G401 (cell line): ENCODE measurements around the gene SREBF1. TPM values are rescaled to one million over a fixed set of nuclear protein-coding genes. Genes with fewer than 3 reads are reported as not detected.
A peak's percentile ranks its signal among the peaks of the same experiment; 100 is the strongest.

ENCODE experiments used
- DNase-seq: peaks from one replicate; pipeline ENCODE4 v3.0.0-alpha.2; 2015; ENCODE audit warnings: low spot score
- in situ Hi-C: cut with HindIII; loops from 2 replicates; pipeline ENCODE4 v1.10.0; 2016; ENCODE audit warnings: low sequenced_read_pairs, mixed read lengths
- total RNA-seq: library from RNA; depleted of rRNA; stranded (reverse); fragments of >200 nt; shearing (Covaris generic); gene quantifications from 2 replicates; pipeline ENCODE4 v1.2.3, GENCODE V29; 2014

The SREBF1 gene
- total RNA-seq, 1 experiment from 2014 or later, result 116 TPM

- DNase-seq, result no peak
- in situ Hi-C loops, result no loop called here
Measured at GRCh38 chr17:17788967-17789366, 47.8 kb downstream of the SREBF1 start.

GRCh38 chr17:17787568-17787967 lies 49.2 kb downstream of the SREBF1 start:
- no peak for DNase-seq
- in situ Hi-C loops, result no loop called here

- DNase-seq, result no peak
- in situ Hi-C loops, result no loop called here
Measured at GRCh38 chr17:17786998-17787397, 49.8 kb downstream of the SREBF1 start.

- no peak for DNase-seq
- in situ Hi-C loops, result no loop called here
Measured at GRCh38 chr17:17785407-17785806, 51.4 kb downstream of the SREBF1 start.

GRCh38 chr17:17784657-17785267 lies 52.0 kb downstream of the SREBF1 start:
- peak; percentile 40 for DNase-seq
- in situ Hi-C loops, result no loop called here

GRCh38 chr17:17783825-17784656 lies 52.7 kb downstream of the SREBF1 start:
- in situ Hi-C loops, result no loop called here
- peak; percentile 67 for DNase-seq

- in situ Hi-C loops, result no loop called here
- peak; percentile 69 for DNase-seq
Measured at GRCh38 chr17:17783116-17783824, 53.5 kb downstream of the SREBF1 start.

GRCh38 chr17:17782523-17783115 lies 54.2 kb downstream of the SREBF1 start:
- in situ Hi-C loops, result no loop called here
- DNase-seq, result peak; percentile 40

- peak; percentile 92 for DNase-seq
- in situ Hi-C loops, result no loop called here
Measured at GRCh38 chr17:17781591-17782496, 54.9 kb downstream of the SREBF1 start.

- in situ Hi-C loops, result no loop called here
- DNase-seq, result peak; percentile 57
Measured at GRCh38 chr17:17780922-17781590, 55.7 kb downstream of the SREBF1 start.

- DNase-seq, result no peak
- in situ Hi-C loops, result no loop called here
Measured at GRCh38 chr17:17779015-17779611, 57.7 kb downstream of the SREBF1 start.

GRCh38 chr17:17778308-17779014 lies 58.3 kb downstream of the SREBF1 start:
- in situ Hi-C loops, result no loop called here
- no peak for DNase-seq

GRCh38 chr17:17776889-17777288 lies 59.9 kb downstream of the SREBF1 start:
- DNase-seq, result no peak
- in situ Hi-C loops, result no loop called here

GRCh38 chr17:17774009-17774881 lies 62.5 kb downstream of the SREBF1 start:
- in situ Hi-C loops, result no loop called here
- DNase-seq, result no peak

- DNase-seq, result no peak
- in situ Hi-C loops, result no loop called here
Measured at GRCh38 chr17:17772231-17772630, 64.6 kb downstream of the SREBF1 start.

- in situ Hi-C loops, result no loop called here
- DNase-seq, result no peak
Measured at GRCh38 chr17:17771498-17772201, 65.1 kb downstream of the SREBF1 start.
